Caco-2 (cell line): Measurements from ENCODE around the gene ADIPOQ. TPM values are rescaled to one million over a fixed set of nuclear protein-coding genes. Genes with fewer than 3 reads are reported as not detected.
A peak's percentile ranks its signal among the peaks of the same experiment; 100 is the strongest.
"Not testable (repeated sequence)": the region's sequence is repeated elsewhere in the genome, so short reads cannot be mapped to it uniquely, and the experiment has no call there.

ENCODE experiments used
- BruUV-seq: library from RNA; stranded (reverse); fragments of 400-500 nt; replicated peaks from 2 replicates; lab custom pipeline; 2021; lab: Mats Ljungman, UMichigan
- CTCF ChIA-PET: fragments of 300-600 bp; sonication (Branson Sonifier 250); formaldehyde crosslinking; loops from one replicate; lab custom pipeline; 2022; ENCODE audit warnings: antibody characterized with exemption; lab: Charles Lee
- POLR2A ChIA-PET: fragments of 300-600 bp; sonication (Branson Sonifier 250); formaldehyde crosslinking; loops from one replicate; lab custom pipeline; 2022; ENCODE audit warnings: antibody characterized with exemption; lab: Charles Lee
- DNase-seq, 2 experiments: peaks; one replicate each; pipeline versions ENCODE4 v3.0.0 to v3.0.0-alpha.2; 2020 to 2022
- H3K27me3 ChIP-seq: replicated peaks from 2 replicates; pipeline ENCODE4 v1.6.0; 2011; ENCODE audit warnings: low read length; ENCODE audit not compliant: control insufficient read depth, insufficient read depth
- H3K36me3 ChIP-seq: 2 replicates; pipeline ENCODE4 v1.5.1; 2011; ENCODE audit warnings: low read length; ENCODE audit not compliant: control insufficient read depth, insufficient read depth
- H3K4me1 ChIP-seq: fragments of 250-450 bp; sonication (Bioruptor Pico); 2 replicates; pipeline ENCODE4 v1.5.1; 2020; ENCODE audit warnings: mild to moderate bottlenecking
- H3K4me3 ChIP-seq: 2 replicates; pipeline ENCODE4 v1.5.1; 2011; ENCODE audit warnings: low read depth, mild to moderate bottlenecking, control low read depth, low read length
- H3K9me3 ChIP-seq: fragments of 250-450 bp; sonication (Bioruptor Pico); 2 replicates; pipeline ENCODE4 v1.5.1; 2020; ENCODE audit warnings: mild to moderate bottlenecking, moderate library complexity
- H3K27ac Mint-ChIP-seq: one replicate; pipeline ENCODE4 v1.8.0; 2022; ENCODE audit warnings: mixed read lengths; ENCODE audit not compliant: unreplicated experiment
- H3K27me3 Mint-ChIP-seq: one replicate; pipeline ENCODE4 v1.8.0; 2022; ENCODE audit warnings: mixed read lengths; ENCODE audit not compliant: insufficient read depth, unreplicated experiment
- H3K36me3 Mint-ChIP-seq: one replicate; pipeline ENCODE4 v1.8.0; 2022; ENCODE audit warnings: mild to moderate bottlenecking, mixed read lengths; ENCODE audit not compliant: insufficient read depth, unreplicated experiment
- H3K4me1 Mint-ChIP-seq: one replicate; pipeline ENCODE4 v1.8.0; 2022; ENCODE audit warnings: low read depth, mixed read lengths; ENCODE audit not compliant: unreplicated experiment
- H3K4me3 Mint-ChIP-seq: one replicate; pipeline ENCODE4 v1.8.0; 2022; ENCODE audit warnings: mild to moderate bottlenecking, moderate library complexity, mixed read lengths; ENCODE audit not compliant: unreplicated experiment
- H3K9me3 Mint-ChIP-seq: one replicate; pipeline ENCODE4 v1.8.0; 2022; ENCODE audit warnings: mixed read lengths; ENCODE audit not compliant: unreplicated experiment
- CTCF ChIP-seq, 2 experiments: fragments of 200-600 bp in 1 of 2; IDR thresholded peaks; 1 replicate in 1 of 2; 2 replicates in 1 of 2; pipeline versions ENCODE4 v1.5.1 to v1.8.0; 2011 to 2022; ENCODE audit warnings: antibody characterized with exemption in 1 of 2, control low read depth in 1 of 2, inconsistent platforms in 1 of 2, low read depth in 1 of 2, low read length in 1 of 2, mild to moderate bottlenecking in 1 of 2, moderate library complexity in 1 of 2; ENCODE audit not compliant: insufficient read depth in 1 of 2, severe bottlenecking in 1 of 2, unreplicated experiment in 1 of 2
- intact Hi-C: fragments of 100-400 bp; cut with micrococcal nuclease; formaldehyde crosslinking; loops from one replicate; pipeline ENCODE4 v1.10.0; 2022; ENCODE audit not compliant: unreplicated experiment
- total RNA-seq: library from RNA; stranded (reverse); gene quantifications from 2 replicates; pipeline ENCODE4 v1.2.3, GENCODE V29; 2022

The ADIPOQ gene
- total RNA-seq, 1 experiment from 2014 or later: not detected

- TF ChIP-seq CTCF (IDR thresholded peaks at IDR 0.05; ENCODE audit: insufficient read depth in 1 of 2, low read depth in 1 of 2, low read length in 1 of 2, severe bottlenecking in 1 of 2, unreplicated experiment in 1 of 2): no peak
- POLR2A ChIA-PET: no interaction called here
- no TSS peak for BruUV-seq
- Mint-ChIP-seq H3K9me3 (no peaks in the 10 kb centered on the region), H3K4me1 (no peaks in the 10 kb centered on the region), H3K4me3 (no peak overlapping the region), H3K27me3 (no peaks in the 10 kb centered on the region), H3K36me3 (no peaks in the 10 kb centered on the region), H3K27ac (no peak overlapping the region)
- Histone ChIP-seq H3K36me3 (no peaks in the 10 kb centered on the region), H3K9me3 (no peaks in the 10 kb centered on the region), H3K4me1 (no peaks in the 10 kb centered on the region; the same call in 1 of the 2 replicates), H3K4me3 (no peak overlapping the region), H3K27me3 (no peaks in the 10 kb centered on the region)
- CTCF ChIA-PET: no interaction called here
- intact Hi-C loops: no loop called here
- DNase-seq: no peak
Measured at GRCh38 chr3:186818956-186819355, 23.6 kb upstream of the ADIPOQ start.

GRCh38 chr3:186821429-186822387, 20.8 kb upstream of the ADIPOQ start:
- Mint-ChIP-seq H3K4me3 (no peak overlapping the region), H3K9me3 (no peaks in the 10 kb centered on the region), H3K27ac (no peak overlapping the region), H3K36me3 (no peaks in the 10 kb centered on the region), H3K27me3 (no peaks in the 10 kb centered on the region), H3K4me1 (peaks cover 5% of the 10 kb centered on the region)
- no peaks in the 10 kb centered on the region for H3K36me3 ChIP-seq
- peak; percentile 58 to 62 for TF ChIP-seq CTCF (IDR thresholded peaks at IDR 0.05; ENCODE audit: insufficient read depth in 1 of 2, low read depth in 1 of 2, low read length in 1 of 2, severe bottlenecking in 1 of 2, unreplicated experiment in 1 of 2)
- intact Hi-C loops: loop anchor here (1.0 to 10.0 kb wide), 4 partner anchors 206 to 567 kb away; no protein-coding TSS in a partner anchor
- no peak overlapping the region for H3K4me3 ChIP-seq
- ChIA-PET POLR2A (no interaction called here), CTCF (interaction anchor here (0.6 to 1.8 kb wide), 4 partner anchors 119 to 343 kb away, joined by 4 to 5 read pairs (median 4); no protein-coding TSS in a partner anchor)
- BruUV-seq: no TSS peak
- no peaks in the 10 kb centered on the region for H3K4me1 ChIP-seq
- peak in 1 of 2 experiments; percentile 47 for DNase-seq
- no peaks in the 10 kb centered on the region for H3K9me3 ChIP-seq
- H3K27me3 ChIP-seq: no peaks in the 10 kb centered on the region

- CTCF ChIA-PET: interaction anchor here (1.4 to 1.8 kb wide), 2 partner anchors 205 to 208 kb away, joined by 4 read pairs; no protein-coding TSS in a partner anchor
- H3K4me1 Mint-ChIP-seq, DNase-seq, H3K4me1 ChIP-seq, H3K27ac Mint-ChIP-seq, BruUV-seq, POLR2A ChIA-PET, H3K27me3 ChIP-seq, H3K9me3 ChIP-seq, H3K36me3 ChIP-seq, H3K27me3 Mint-ChIP-seq, H3K9me3 Mint-ChIP-seq, H3K4me3 ChIP-seq, H3K4me3 Mint-ChIP-seq, H3K36me3 Mint-ChIP-seq: not testable (repeated sequence)
- intact Hi-C loops: loop anchor here (10.0 kb wide), 1 partner anchor 568 kb away; no protein-coding TSS in a partner anchor
Measured at GRCh38 chr3:186822388-186822759, 20.1 kb upstream of the ADIPOQ start.
